Kidney epithelial cell (primary cell): ENCODE measurements around the gene RAET1G. TPM values are rescaled to one million over a fixed set of nuclear protein-coding genes. Genes with fewer than 3 reads are reported as not detected.

Source experiments
- DNase-seq: peaks from one replicate; pipeline ENCODE4 v3.0.0-alpha.2; 2010; ENCODE audit warnings: low read depth
- H3K27me3 ChIP-seq: 2 replicates; pipeline ENCODE4 v1.6.0; 2011; ENCODE audit warnings: low read length; ENCODE audit not compliant: control insufficient read depth, insufficient read depth
- H3K36me3 ChIP-seq: 2 replicates; pipeline ENCODE4 v1.5.1; 2011; ENCODE audit warnings: low read length; ENCODE audit not compliant: control insufficient read depth, insufficient read depth
- H3K4me3 ChIP-seq: 2 replicates; pipeline ENCODE4 v1.5.1; 2011; ENCODE audit warnings: low read depth, mild to moderate bottlenecking, control low read depth, low read length
- total RNA-seq: library from RNA; depleted of rRNA; stranded (reverse); fragments of >200 nt; gene quantifications from 2 replicates; pipeline ENCODE4 v1.2.3, GENCODE V29; 2015
- TF ChIP-seq, protein P1 (sequence below): IDR thresholded peaks from 2 replicates; pipeline ENCODE4 v1.5.1; 2011; ENCODE audit warnings: mild to moderate bottlenecking, moderate library complexity, low read length, control low read depth, inconsistent platforms; ENCODE audit not compliant: insufficient read depth, poor library complexity, severe bottlenecking

RAET1G gene
- total RNA-seq, 1 donor from 2014 or later, result not detected

DNA sequence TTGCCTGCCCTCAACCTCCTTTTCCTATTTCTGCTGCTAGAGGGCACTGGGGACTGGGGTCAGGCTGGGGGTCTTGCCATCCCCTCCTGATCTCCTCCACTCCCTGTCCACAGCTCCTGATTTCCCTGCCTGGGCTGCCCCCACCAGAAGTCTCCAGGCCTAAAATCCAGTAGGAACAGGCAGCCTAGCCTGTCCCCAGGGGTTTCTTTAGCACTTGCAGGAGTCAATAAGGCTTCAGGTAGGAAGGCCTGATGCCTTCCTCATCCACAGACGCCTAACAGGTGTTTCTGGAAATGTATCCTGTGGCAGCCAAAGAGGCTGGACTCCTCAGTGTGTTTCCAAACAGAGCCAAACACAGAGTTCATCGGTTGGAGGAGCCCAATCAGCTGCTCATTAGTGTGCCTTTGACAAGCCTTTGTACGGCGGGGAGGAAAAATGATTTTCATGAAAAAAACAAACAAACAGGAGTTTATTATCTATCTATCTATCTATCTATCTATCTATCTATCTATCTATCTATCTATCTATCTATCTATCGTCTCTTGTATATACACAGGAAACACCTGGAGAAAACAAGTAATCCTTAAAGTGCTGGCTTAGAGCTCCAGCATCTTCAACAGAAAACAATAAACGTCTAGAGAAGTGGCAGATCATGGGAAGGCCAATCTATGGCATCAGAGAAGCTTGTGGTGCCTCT lies 21.3 kb downstream of the RAET1G start:
- TF ChIP-seq, protein P1, sequence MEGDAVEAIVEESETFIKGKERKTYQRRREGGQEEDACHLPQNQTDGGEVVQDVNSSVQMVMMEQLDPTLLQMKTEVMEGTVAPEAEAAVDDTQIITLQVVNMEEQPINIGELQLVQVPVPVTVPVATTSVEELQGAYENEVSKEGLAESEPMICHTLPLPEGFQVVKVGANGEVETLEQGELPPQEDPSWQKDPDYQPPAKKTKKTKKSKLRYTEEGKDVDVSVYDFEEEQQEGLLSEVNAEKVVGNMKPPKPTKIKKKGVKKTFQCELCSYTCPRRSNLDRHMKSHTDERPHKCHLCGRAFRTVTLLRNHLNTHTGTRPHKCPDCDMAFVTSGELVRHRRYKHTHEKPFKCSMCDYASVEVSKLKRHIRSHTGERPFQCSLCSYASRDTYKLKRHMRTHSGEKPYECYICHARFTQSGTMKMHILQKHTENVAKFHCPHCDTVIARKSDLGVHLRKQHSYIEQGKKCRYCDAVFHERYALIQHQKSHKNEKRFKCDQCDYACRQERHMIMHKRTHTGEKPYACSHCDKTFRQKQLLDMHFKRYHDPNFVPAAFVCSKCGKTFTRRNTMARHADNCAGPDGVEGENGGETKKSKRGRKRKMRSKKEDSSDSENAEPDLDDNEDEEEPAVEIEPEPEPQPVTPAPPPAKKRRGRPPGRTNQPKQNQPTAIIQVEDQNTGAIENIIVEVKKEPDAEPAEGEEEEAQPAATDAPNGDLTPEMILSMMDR, result no peak
- H3K36me3 ChIP-seq, result no peaks in the 10 kb centered on the region
- H3K4me3 ChIP-seq, result no peak overlapping the region
- H3K27me3 ChIP-seq, result peaks cover 2% of the 10 kb centered on the region
- DNase-seq, result no peak

DNA sequence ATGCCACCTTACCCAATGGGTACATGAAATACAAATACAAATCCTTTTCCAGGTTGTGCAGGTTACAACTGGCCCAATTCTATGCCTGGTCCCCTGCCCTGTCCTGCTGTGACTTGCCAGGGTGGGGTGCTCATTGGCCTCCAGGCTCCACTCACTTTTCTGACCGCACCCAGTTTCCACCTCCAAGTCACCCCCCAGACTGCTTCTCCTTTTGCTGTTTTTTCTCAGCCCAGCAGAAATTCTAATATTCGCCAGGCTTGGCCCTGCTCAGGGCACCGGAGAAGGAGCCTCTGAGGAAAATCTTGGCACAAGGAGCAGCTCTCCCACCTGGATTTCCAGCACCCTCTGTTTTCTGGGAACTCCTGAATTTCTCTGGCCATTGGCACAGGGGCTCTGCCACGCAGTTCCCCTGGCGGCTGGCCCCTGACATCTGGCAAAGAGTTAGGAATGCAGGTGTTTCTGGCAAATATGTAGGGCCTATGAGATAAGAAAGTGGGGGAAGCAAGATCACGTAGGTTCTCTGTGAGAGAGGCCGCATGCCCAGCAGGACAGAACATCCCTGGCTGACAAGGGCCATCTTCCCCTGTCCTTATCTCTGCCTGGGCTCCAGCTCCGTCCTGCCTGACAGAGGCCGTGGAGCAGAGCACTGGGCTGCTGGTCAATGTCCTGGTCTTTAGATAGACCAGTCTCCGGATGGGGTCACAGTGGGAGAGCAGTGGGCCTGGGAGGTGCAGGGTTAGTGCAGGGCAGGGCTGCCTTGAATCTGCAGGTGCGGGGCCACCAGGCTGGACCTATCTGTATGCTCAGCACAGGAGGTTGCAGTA lies 22.1 kb downstream of the RAET1G start:
- H3K27me3 ChIP-seq, result peaks cover 2% of the 10 kb centered on the region
- no peaks in the 10 kb centered on the region for H3K36me3 ChIP-seq
- DNase-seq, result no peak
- no peak overlapping the region for H3K4me3 ChIP-seq
- TF ChIP-seq, protein P1, result no peak

DNA sequence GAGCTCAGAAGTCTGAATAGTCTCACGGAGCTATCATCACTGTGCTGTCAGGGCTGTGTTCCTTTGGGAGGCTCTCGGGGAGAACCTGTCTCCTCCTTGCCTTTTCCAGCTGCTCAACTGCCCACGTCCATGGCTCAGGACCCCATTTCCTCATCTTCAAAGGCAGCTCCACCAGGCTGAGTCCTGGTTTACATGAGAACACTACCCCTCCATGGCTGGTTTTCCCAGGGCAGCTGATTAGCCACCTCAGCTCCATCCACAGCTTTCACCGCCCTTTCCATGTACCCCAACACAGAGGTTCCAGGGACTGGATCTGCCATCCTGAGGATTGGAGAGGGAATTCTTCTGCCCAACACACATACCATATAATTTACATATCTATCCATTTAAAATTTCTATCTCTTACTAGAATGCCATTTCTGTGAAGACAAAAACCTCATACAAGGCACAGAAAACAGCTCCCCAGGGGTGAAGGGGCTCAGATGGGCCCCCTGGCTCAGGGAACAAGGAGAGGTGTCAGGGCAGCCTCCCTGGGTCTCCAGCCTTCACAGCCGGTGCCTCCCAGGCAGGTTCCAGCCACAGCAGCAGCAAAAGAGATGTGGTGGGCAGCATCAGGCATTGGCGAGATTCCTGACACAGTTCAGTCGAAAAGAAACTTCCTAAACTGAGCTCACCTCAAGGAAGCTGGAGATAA lies 22.8 kb downstream of the RAET1G start:
- Histone ChIP-seq H3K4me3 (no peak overlapping the region), H3K36me3 (no peaks in the 10 kb centered on the region), H3K27me3 (no peaks in the 10 kb centered on the region)
- TF ChIP-seq, protein P1, result no peak
- no peak for DNase-seq

DNA sequence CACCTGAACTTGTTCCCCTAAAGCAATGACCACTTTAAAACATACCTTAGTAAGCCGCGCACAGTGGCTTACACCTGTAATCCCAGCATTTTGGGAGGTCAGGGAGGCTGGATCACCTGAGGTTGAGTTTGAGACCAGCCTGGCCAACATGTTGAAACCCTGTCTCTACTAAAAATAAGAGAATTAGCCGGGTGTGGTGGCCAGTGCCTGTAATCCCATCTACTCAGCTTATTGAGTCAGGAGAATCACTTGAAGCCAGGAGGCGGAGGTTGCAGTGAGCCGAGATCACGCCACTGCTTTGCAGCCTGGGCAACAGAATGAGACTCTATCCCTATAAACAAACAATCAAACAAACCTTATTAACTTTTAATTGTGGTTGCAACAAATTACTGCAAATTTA lies 23.4 kb downstream of the RAET1G start:
- H3K27me3 ChIP-seq, result no peaks in the 10 kb centered on the region
- no peaks in the 10 kb centered on the region for H3K36me3 ChIP-seq
- TF ChIP-seq, protein P1, result no peak
- no peak for DNase-seq
- H3K4me3 ChIP-seq, result no peak overlapping the region

DNA sequence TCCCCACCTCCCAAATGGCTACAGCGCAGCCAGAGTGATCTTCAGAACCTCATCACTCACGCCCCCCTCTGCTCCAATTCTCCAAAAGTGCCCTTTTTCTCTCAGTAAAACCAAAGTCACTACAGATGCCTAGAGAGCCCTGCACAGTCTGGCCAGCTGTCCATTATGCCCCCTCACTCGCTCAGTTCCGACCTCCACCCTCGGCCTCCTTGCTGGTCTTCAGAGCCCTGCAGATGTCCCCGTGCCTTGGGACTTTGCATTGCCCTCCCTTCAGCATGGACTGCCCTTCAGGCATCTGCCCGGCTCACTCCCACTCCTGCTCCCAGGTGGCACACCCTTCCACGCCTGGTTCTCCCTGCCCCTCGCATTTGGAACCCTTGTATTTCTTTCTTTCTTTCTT lies 24.0 kb downstream of the RAET1G start:
- TF ChIP-seq, protein P1, result no peak

More for the DNA sequence above, 24.0 kb downstream of the RAET1G start:
- no peak for DNase-seq
- H3K4me3 ChIP-seq, result no peak overlapping the region
- H3K27me3 ChIP-seq, result no peaks in the 10 kb centered on the region
- no peaks in the 10 kb centered on the region for H3K36me3 ChIP-seq
